K562 (cell line): ENCODE measurements around the gene AGFG1. TPM values are rescaled to one million over a fixed set of nuclear protein-coding genes. Genes with fewer than 3 reads are reported as not detected.

Experiments
- ATAC-seq: fragments of 200-7000 bp; cut with Tn5 transposase; 3 replicates; pipeline ENCODE4 v1.9.1; 2020; ENCODE audit warnings: moderate library complexity
- BruUV-seq: library from RNA; stranded (reverse); fragments of 400-500 nt; replicated peaks from 2 replicates; lab custom pipeline; 2021; lab: Mats Ljungman, UMichigan
- CTCF ChIA-PET: fragments of 300-600 bp; formaldehyde crosslinking; extraction: SDS; loops from one replicate; lab custom pipeline; 2021; ENCODE audit warnings: low intra/inter-chr PET ratio; lab: Yijun Ruan, JAX
- POLR2A ChIA-PET: fragments of 300-600, 350-650 bp; sonication (Branson Sonifier 250); formaldehyde crosslinking; extraction: SDS; loops from one replicate; lab custom pipeline; 2021; ENCODE audit warnings: antibody characterized with exemption, inconsistent platforms; lab: Yijun Ruan, JAX
- DNase-seq, 4 experiments: peaks; one replicate each; pipeline versions ENCODE4 v3.0.0 to v3.0.0-alpha.2; 2011 to 2018; ENCODE audit warnings: low spot score in 3 of 4, mixed read lengths in 3 of 4; ENCODE audit errors: extremely low read depth in 1 of 4
- FAIRE-seq: peaks from 2 replicates; lab custom pipeline; 2011; peaks lifted over from hg19 to GRCh38; lab: Jason Lieb, UNC
- H2AFZ ChIP-seq: 2 replicates; pipeline ENCODE4 v1.6.0; 2011; ENCODE audit warnings: low read depth, low read length, control low read depth, inconsistent platforms
- H3K27ac ChIP-seq: fragments of 200-600 bp; 3 replicates; pipeline ENCODE4 v1.8.0; 2011; ENCODE audit warnings: low read depth, mild to moderate bottlenecking, control low read depth, inconsistent platforms, low read length, moderate library complexity, mixed read lengths; ENCODE audit errors: extremely low read depth
- H3K27me3 ChIP-seq, 2 experiments: fragments of 300-600 bp in 1 of 2; 2 replicates in 1 of 2; 3 replicates in 1 of 2; pipeline versions ENCODE4 v1.6.0 to v1.8.0; 2011; ENCODE audit warnings: inconsistent platforms in 2 of 2, low read length in 2 of 2, mild to moderate bottlenecking in 1 of 2, mixed read lengths in 1 of 2, moderate library complexity in 1 of 2; ENCODE audit not compliant: control insufficient read depth in 2 of 2, insufficient read depth in 2 of 2
- H3K36me3 ChIP-seq: fragments of 300-600 bp; 3 replicates; pipeline ENCODE4 v1.8.0; 2011; ENCODE audit warnings: mild to moderate bottlenecking, low read length, inconsistent platforms; ENCODE audit not compliant: control insufficient read depth, insufficient read depth
- H3K4me1 ChIP-seq, 2 experiments: fragments of 200-600 bp in 1 of 2; replicated peaks in 1 of 2; 2 replicates in 1 of 2; 3 replicates in 1 of 2; pipeline versions ENCODE4 v1.5.1 to v1.8.0; 2011; ENCODE audit warnings: inconsistent platforms in 2 of 2, low read length in 2 of 2, mild to moderate bottlenecking in 1 of 2, mixed read lengths in 1 of 2, moderate library complexity in 1 of 2; ENCODE audit not compliant: control insufficient read depth in 2 of 2, insufficient read depth in 2 of 2
- H3K4me2 ChIP-seq: 2 replicates; pipeline ENCODE4 v1.6.1; 2011; ENCODE audit warnings: low read length, control low read depth, inconsistent platforms, mixed read lengths; ENCODE audit not compliant: insufficient read depth
- H3K4me3 ChIP-seq: fragments of 200-600 bp; sonication (generic), shearing (Covaris generic); 2 replicates; pipeline ENCODE4 v1.5.1; 2016; ENCODE audit warnings: control low read depth, inconsistent platforms
- H3K79me2 ChIP-seq: fragments of 200-600 bp; 3 replicates; pipeline ENCODE4 v1.8.0; 2011; ENCODE audit warnings: low read length, inconsistent platforms; ENCODE audit not compliant: control insufficient read depth, insufficient read depth
- H3K9ac ChIP-seq, 2 experiments: 2 replicates each; pipeline versions ENCODE4 v1.6.0 to v1.6.1; 2011; ENCODE audit warnings: low read depth in 2 of 2, low read length in 2 of 2, control low read depth in 1 of 2, inconsistent platforms in 1 of 2, mild to moderate bottlenecking in 1 of 2, mixed read lengths in 1 of 2; ENCODE audit not compliant: insufficient read depth in 1 of 2
- H3K9me1 ChIP-seq: one replicate; pipeline ENCODE4 v1.6.0; 2011; ENCODE audit warnings: inconsistent platforms, mild to moderate bottlenecking, low read length, moderate library complexity; ENCODE audit not compliant: control insufficient read depth, insufficient read depth
- H3K9me3 ChIP-seq: replicated peaks from 2 replicates; pipeline ENCODE4 v1.5.1; 2011; ENCODE audit warnings: low read depth, low read length, inconsistent platforms; ENCODE audit not compliant: control insufficient read depth, insufficient read depth
- H4K20me1 ChIP-seq: replicated peaks from 2 replicates; pipeline ENCODE4 v1.6.1; 2011; ENCODE audit warnings: low read length, inconsistent platforms, mixed read lengths; ENCODE audit not compliant: control insufficient read depth, insufficient read depth
- DACH1 ChIP-seq: fragments of 450-650 bp; IDR thresholded peaks from 2 replicates; pipeline ENCODE4 v1.6.1; 2018; ENCODE audit not compliant: partially characterized antibody
- ESRRA ChIP-seq: fragments of 450-650 bp; IDR thresholded peaks from 2 replicates; pipeline ENCODE4 v1.6.1; 2014; ENCODE audit warnings: low read depth, mild to moderate bottlenecking, moderate library complexity, borderline replicate concordance
- FOXJ2 ChIP-seq: fragments of 200-800 bp; sonication (Bioruptor generic); IDR thresholded peaks from 2 replicates; pipeline ENCODE4 v1.6.1; 2016; ENCODE audit warnings: missing genetic modification characterization, missing compliant biosample characterization
- NFE2 ChIP-seq: IDR thresholded peaks from 2 replicates; pipeline ENCODE4 v1.6.1; 2014; ENCODE audit warnings: antibody characterized with exemption, low read depth
- RBM25 ChIP-seq: fragments of 200-400 bp; formaldehyde crosslinking; IDR thresholded peaks from 2 replicates; pipeline ENCODE4 v1.6.1; 2018; ENCODE audit warnings: low read length, low read depth, moderate library complexity; ENCODE audit not compliant: severe bottlenecking
- RHOXF2B ChIP-seq: fragments of 250-450 bp; sonication (Bioruptor Pico); conservative IDR thresholded peaks from 2 replicates; pipeline ENCODE4 v1.5.1; 2021
- ZNF143 ChIP-seq: sonication (generic); formaldehyde crosslinking; IDR thresholded peaks from 2 replicates; pipeline ENCODE4 v1.9.0; 2022; ENCODE audit warnings: mild to moderate bottlenecking, missing genetic modification reagents
- ZNF561 ChIP-seq: fragments of 450-650 bp; formaldehyde crosslinking; conservative IDR thresholded peaks from 2 replicates; pipeline ENCODE4 v1.4.0; 2020; ENCODE audit warnings: mild to moderate bottlenecking, moderate library complexity
- WGBS: fragments of 100-300 bp; shearing (Covaris generic); methylation state at CpG from one replicate; pipeline ENCODE4 v1.1.6; 2016; ENCODE audit warnings: low coverage, mixed read lengths; ENCODE audit not compliant: insufficient coverage; ENCODE audit errors: missing lambda C conversion rate; 5-methylcytosine and 5-hydroxymethylcytosine counted together
- in situ Hi-C: fragments of 300-500 bp; cut with MboI; formaldehyde crosslinking; loops from 4 replicates; pipeline ENCODE4 v1.15.0; 2018; ENCODE audit warnings: inconsistent platforms, mixed read lengths
- intact Hi-C: fragments of 100-400 bp; cut with micrococcal nuclease; formaldehyde crosslinking; loops from 2 replicates; pipeline ENCODE4 v1.14.2; 2022
- polyA plus RNA-seq, 8 experiments: library from polyadenylated mRNA; depleted of rRNA in 4 of 8; stranded (reverse) in 5 of 8; unstranded in 3 of 8; fragments of >200 nt; fragmentation: Nextera tagmentation in 2 of 8; fragmentation: Illumina TruSeq in 1 of 8; extraction: Ambion mirVana in 2 of 8; extraction: Trizol in 1 of 8; gene quantifications; 2 replicates each; pipeline versions ENCODE4 v1.2.1 to v1.2.3, GENCODE V29; 2011 to 2014; ENCODE audit warnings: inconsistent platforms in 1 of 8, missing spikeins in 1 of 8
- total RNA-seq, 7 experiments: library from RNA; depleted of rRNA in 6 of 7; stranded (reverse); fragments of >200 nt in 6 of 7; fragmentation: Illumina TruSeq in 2 of 7; extraction: Trizol in 2 of 7; gene quantifications; 2 replicates each; pipeline versions ENCODE4 v1.2.1 to v1.2.3, GENCODE V29; 2011 to 2021; ENCODE audit warnings: low replicate concordance in 1 of 7

Gene AGFG1
- total and polyA plus RNA-seq, 9 of the 15 experiments (the other 6 are each of a cell fraction or from before 2014, with no cell fraction given), result 11.2 to 97.5 (median 36.0) TPM

- Histone ChIP-seq H4K20me1 (no peaks in the 10 kb centered on the region), H3K4me2 (no peak overlapping the region), H3K36me3 (no peaks in the 10 kb centered on the region), H3K9me3 (no peaks in the 10 kb centered on the region), H3K27me3 (no peaks in the 10 kb centered on the region), H3K27ac (no peak overlapping the region), H3K9me1 (no peaks in the 10 kb centered on the region), H3K9ac (no peak overlapping the region), H3K4me3 (no peak overlapping the region)
- FAIRE-seq (no peak), ATAC-seq (no peak)
- BruUV-seq, result no TSS peak
- WGBS, result 93% methylated on average over 6 of the region's 6 CpGs
- no peak for TF ChIP-seq FOXJ2 (tag)
- no peak for TF ChIP-seq ZNF143
- peak; percentile 16 for TF ChIP-seq DACH1
- TF ChIP-seq, all 486 proteins: peak for 1
- intact Hi-C loops, result no loop called here
- peak in 1 of 4 experiments; percentile 22 for DNase-seq
- ChIA-PET CTCF (no interaction called here), POLR2A (no interaction called here)
- in situ Hi-C loops, result no loop called here
- Histone ChIP-seq H3K79me2 (no peaks in the 10 kb centered on the region), H2AFZ (0 out of 2 replicates have a peak overlapping the region, but pooled peaks have one; percentile 20), H3K4me1 (peaks cover 29 to 32% of the 10 kb centered on the region in 2 experiments)
Observed at GRCh38 chr2:227462462-227462951, 9.4 kb upstream of the AGFG1 start.

GRCh38 chr2:227462972-227463931 is 8.7 kb upstream of the AGFG1 start:
- Histone ChIP-seq H3K9ac (peak overlapping the region in 1 of 2 experiments; percentile 45; a peak in 1 of 4 replicates), H3K27me3 (no peaks in the 10 kb centered on the region), H3K9me3 (no peaks in the 10 kb centered on the region), H3K36me3 (no peaks in the 10 kb centered on the region), H3K9me1 (no peaks in the 10 kb centered on the region), H3K27ac (no peak overlapping the region), H3K4me2 (no peak overlapping the region), H3K4me1 (peaks cover 29 to 32% of the 10 kb centered on the region in 2 experiments), H2AFZ (peak overlapping the region; percentile 44; the same call in 1 of the 2 replicates), H4K20me1 (no peaks in the 10 kb centered on the region), H3K4me3 (no peak overlapping the region), H3K79me2 (no peaks in the 10 kb centered on the region)
- intact Hi-C loops, result no loop called here
- ChIA-PET POLR2A (interaction anchor here (0.6 kb wide), 1 partner anchor 76 kb away, joined by 3 read pairs; no protein-coding TSS in a partner anchor), CTCF (no interaction called here)
- TF ChIP-seq RHOXF2B (CRISPR knock-in tag) (no peak), RBM25 (peak; percentile 55), ZNF561 (no peak), NFE2 (no peak), ESRRA (peak; percentile 30; the same call in 1 of the 2 replicates)
- no peak for ATAC-seq
- no peak for FAIRE-seq
- in situ Hi-C loops, result no loop called here
- 78% methylated on average over 10 of the region's 13 CpGs for WGBS
- DNase-seq, result no peak
- BruUV-seq, result no TSS peak
